ENCODE data around the gene RDH11.

DNA sequence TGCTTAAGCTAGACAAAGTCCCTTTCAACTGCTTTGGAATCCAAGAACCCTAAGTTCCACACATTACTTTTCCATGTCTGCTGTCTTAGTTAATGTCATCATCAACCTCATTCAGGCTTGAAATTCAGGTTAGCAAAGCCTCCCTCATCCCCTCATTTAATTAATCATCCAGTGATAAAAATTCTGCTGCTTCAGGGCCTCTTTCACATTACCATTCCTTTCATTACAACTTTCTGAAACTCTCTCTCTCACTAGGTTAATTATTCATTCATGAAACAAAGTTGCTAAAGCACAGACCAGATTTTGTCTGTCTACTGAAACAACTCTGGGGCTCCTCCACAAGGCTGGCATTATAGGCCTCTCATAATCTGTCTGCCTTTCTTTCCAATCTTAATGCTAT lies 11.7 kb downstream of the RDH11 start:
- no peak for TF ChIP-seq GATA3 (IDR thresholded peaks at IDR 0.05; ENCODE audit: low read depth, low read length)
- TF ChIP-seq GATA2 (IDR thresholded peaks at IDR 0.05; ENCODE audit: low read depth, low read length) = no peak

All from SH-SY5Y (cell line).